OCI-LY3 (cell line): ENCODE measurements around the gene PLTP.

Source experiments
- CTCF ChIP-seq: fragments of 200-600, 300-600 bp; sonication (generic); IDR thresholded peaks from 2 replicates; pipeline ENCODE4 v1.5.1; 2014; ENCODE audit warnings: antibody characterized with exemption, low read length, low read depth
- EZH2phosphoT487 ChIP-seq: fragments of 200-600 bp; shearing (Covaris generic); IDR thresholded peaks from 2 replicates; pipeline ENCODE4 v1.6.1; 2018; ENCODE audit warnings: antibody characterized with exemption, mixed run types, low read depth

GRCh38 chr20:45938727-45939438 is 26.9 kb upstream of the PLTP start:
- no peak for TF ChIP-seq EZH2phosphoT487
- TF ChIP-seq CTCF, result no peak
